GM13977 (cell line): ENCODE results near the gene LTBP1.
"Not testable (repeated sequence)": the region's sequence is repeated elsewhere in the genome, so short reads cannot be mapped to it uniquely, and the experiment has no call there.

Source experiments
- DNase-seq: peaks from one replicate; pipeline ENCODE4 v3.0.0; 2012; ENCODE audit warnings: low spot score
- in situ Hi-C: fragments of 300-500 bp; cut with MboI; formaldehyde crosslinking; loops from one replicate; pipeline ENCODE4 v1.12.0; 2022; ENCODE audit warnings: low sequenced_read_pairs, low pct_unique_long_range_greater_than_20kb, mixed read lengths, inconsistent platforms; ENCODE audit not compliant: unreplicated experiment
- TF ChIP-seq, protein P1 (sequence below): IDR thresholded peaks from 2 replicates; pipeline ENCODE4 v1.5.1; 2012; ENCODE audit warnings: mild to moderate bottlenecking, control low read depth; ENCODE audit not compliant: insufficient read depth; ENCODE audit errors: extremely low read depth, missing control alignments

The LTBP1 gene

DNA sequence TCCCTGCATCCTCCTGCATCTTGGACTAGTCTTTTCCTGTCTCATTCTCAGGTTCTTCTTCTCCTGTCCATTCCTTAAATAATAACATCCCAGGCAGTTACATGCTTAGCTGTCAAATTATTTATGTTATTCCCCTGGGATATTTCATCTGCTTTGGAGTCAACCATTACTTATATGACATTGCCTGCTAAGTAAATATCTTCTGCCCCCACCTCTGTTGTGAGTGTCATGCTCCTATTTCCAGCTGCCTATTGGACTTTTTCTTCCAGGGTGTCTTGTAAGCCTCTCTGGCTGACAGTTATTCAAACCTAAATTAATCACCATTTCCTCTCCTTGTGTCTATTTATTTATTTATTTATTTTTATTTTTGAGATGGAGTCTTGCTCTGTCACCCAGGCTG is 405.0 kb downstream of the LTBP1 start:
- TF ChIP-seq, protein P1, sequence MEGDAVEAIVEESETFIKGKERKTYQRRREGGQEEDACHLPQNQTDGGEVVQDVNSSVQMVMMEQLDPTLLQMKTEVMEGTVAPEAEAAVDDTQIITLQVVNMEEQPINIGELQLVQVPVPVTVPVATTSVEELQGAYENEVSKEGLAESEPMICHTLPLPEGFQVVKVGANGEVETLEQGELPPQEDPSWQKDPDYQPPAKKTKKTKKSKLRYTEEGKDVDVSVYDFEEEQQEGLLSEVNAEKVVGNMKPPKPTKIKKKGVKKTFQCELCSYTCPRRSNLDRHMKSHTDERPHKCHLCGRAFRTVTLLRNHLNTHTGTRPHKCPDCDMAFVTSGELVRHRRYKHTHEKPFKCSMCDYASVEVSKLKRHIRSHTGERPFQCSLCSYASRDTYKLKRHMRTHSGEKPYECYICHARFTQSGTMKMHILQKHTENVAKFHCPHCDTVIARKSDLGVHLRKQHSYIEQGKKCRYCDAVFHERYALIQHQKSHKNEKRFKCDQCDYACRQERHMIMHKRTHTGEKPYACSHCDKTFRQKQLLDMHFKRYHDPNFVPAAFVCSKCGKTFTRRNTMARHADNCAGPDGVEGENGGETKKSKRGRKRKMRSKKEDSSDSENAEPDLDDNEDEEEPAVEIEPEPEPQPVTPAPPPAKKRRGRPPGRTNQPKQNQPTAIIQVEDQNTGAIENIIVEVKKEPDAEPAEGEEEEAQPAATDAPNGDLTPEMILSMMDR = no peak
- in situ Hi-C loops = loop anchor here (25.0 kb wide), 1 partner anchor 564 kb away; no protein-coding TSS in a partner anchor

DNA sequence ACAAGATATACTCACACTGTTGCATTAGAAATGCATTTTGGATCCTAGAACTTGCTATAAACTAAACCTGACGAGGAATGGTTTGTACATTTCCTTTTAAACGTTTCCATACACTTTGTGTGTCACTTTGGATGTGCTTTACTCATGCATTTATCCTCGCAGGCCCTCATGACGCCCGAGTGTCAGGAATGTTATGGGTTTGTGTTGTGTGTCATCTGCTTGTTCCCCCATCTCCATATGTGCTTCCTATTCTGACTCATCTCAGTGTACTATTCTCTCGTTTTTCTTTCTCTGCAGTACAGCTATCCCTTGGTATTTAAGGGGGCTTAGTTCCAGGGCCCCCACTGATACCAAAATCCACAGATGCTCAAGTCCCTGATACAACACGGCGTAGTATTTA is 408.2 kb downstream of the LTBP1 start:
- DNase-seq = no peak
- TF ChIP-seq, protein P1 = no peak
- in situ Hi-C loops = loop anchor here (25.0 kb wide), 1 partner anchor 568 kb away; no protein-coding TSS in a partner anchor

More for the DNA sequence above, 405.0 kb downstream of the LTBP1 start:
- no peak for DNase-seq

DNA sequence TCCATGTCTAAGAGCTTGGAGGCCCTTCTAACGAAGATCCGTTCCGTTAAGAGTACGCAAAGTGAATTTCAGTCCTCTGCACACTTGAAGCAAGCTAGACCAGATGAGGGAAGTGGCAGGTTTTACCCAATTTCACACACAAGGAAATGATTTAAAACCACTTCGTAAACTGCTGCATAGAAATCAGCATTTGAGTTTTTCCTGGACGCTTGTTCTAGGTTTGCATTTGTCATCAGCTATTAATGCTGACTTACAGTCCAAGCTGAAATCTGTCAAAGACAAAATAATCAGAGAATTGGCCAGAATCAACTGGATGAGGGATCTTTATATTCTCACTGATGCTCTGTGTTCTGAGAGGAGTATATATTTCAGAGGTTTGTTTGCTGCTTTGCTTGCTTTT is 412.1 kb downstream of the LTBP1 start:
- in situ Hi-C loops = loop anchor here (25.0 kb wide), 1 partner anchor 572 kb away; no protein-coding TSS in a partner anchor
- TF ChIP-seq, protein P1 = no peak
- no peak for DNase-seq

DNA sequence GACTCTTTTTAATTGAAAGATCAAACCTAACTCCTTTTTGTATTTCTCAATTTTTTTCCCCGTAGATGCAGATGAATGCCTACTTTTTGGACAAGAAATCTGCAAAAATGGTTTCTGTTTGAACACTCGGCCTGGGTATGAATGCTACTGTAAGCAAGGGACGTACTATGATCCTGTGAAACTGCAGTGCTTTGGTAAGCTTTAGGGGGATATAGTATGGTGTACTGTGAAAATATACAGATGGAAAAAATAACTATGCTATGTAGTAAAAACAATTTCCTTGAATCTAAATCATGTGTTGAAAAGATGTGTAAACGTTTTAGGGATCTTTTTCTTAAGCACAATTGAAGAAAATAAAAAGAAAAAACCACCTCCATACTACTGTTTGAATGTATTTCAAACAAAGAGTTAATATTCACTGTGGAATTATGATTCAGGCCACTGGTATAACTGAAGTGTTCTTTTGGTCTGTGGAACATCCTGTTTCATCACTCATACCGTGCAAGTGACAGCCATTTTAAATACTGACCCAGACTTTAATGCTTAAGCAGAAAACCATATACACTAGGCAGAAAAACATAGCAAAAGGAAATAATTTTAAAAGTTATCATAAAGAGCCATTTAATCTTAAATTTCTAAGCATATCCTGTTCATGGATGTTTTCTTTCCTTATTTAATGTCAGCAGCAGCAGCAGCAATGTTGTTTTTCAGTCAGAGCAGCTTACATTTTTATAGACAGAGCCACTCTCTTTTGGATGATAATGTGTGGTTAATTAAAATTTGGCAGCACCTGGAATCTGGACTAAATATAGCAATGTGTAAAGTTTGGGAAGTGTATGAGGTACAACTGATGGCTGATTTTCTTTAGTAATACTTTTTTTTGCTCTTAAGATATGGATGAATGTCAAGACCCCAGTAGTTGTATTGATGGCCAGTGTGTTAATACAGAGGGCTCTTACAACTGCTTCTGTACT is 416.9 kb downstream of the LTBP1 start:
- in situ Hi-C loops = loop anchor here (25.0 kb wide), 1 partner anchor 576 kb away; no protein-coding TSS in a partner anchor
- no peak for DNase-seq
- TF ChIP-seq, protein P1 = no peak

DNA sequence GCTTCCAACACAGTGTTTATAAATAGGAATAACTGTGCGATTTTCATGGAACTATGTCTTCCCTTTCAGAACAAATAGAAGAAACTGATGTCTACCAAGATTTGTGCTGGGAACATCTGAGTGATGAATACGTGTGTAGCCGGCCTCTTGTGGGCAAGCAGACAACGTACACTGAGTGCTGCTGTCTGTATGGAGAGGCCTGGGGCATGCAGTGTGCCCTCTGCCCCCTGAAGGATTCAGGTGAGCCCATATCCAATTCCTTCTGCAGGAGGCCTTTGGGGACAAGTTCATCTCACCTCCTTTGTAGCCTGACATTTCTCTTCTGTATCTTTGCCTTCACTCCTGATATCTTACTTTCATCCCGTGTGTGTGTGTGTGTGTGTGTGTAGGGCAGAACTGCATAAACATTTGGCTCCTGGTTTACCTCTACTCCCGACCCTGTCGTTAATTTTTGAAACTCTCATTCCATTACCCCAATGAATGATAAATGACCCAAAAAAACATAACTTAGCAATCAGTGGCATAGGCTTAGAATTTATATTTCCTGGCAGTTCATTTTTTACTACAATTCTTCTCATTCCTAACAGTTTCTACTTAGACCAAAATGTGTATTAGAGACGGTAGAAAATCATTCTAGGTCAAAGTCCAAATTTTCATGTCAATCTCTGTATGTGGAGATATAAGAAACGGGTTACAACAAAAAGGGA is 418.7 kb downstream of the LTBP1 start:
- TF ChIP-seq, protein P1 = no peak
- in situ Hi-C loops = loop anchor here (25.0 kb wide), 1 partner anchor 578 kb away; no protein-coding TSS in a partner anchor
- DNase-seq = no peak

DNA sequence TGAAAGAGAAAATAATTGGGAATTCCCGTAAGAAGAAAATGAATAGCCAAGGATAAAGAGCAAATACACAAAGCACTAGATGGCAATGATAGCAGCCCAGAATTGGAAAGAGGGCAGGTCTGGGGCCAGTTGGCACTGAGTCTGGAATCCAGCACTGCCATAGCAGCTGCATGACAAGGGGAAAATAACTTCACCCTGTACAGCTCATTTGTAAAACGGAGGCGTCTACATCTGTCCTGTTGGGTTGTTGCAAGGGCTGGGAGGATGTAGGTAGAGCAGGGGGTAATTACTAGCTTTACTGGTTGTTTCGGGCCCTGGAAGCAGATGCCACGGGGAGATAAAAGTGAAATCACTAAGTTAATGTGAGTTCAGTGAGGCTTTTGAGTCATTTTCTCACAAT is 419.7 kb downstream of the LTBP1 start:
- TF ChIP-seq, protein P1 = no peak
- no peak for DNase-seq
- in situ Hi-C loops = loop anchor here (25.0 kb wide), 1 partner anchor 579 kb away; no protein-coding TSS in a partner anchor

DNA sequence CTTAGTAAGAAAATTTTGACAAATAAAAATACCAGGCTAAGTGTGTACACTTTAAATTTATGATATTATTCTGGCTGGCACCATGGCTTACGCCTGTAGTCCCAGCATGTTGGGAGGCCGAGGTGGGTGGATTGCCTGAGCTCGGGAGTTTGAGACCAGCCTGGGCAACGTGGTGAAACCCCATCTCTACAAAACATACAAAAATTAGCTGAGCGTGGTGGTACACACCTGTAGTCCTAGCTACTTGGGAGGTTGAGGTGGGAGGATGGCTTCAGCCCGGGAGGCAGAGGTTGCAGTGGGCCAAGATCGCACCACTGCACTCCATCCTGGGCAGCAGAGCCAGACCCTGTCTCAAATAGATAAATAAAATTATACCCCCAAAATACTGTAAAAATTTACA is 421.8 kb downstream of the LTBP1 start:
- in situ Hi-C loops = loop anchor here (25.0 kb wide), 1 partner anchor 581 kb away; no protein-coding TSS in a partner anchor
- not testable (repeated sequence) for DNase-seq
